ENCODE data around the gene AFMID. TPM values are rescaled to one million over a fixed set of nuclear protein-coding genes. Genes with fewer than 3 reads are reported as not detected.

The AFMID gene
- total and polyA plus RNA-seq, 9 of the 15 experiments (the other 6 are each of a cell fraction or from before 2014, with no cell fraction given): 62.1 to 188 (median 74.4) TPM

GRCh38 chr17:78250891-78251772 lies 64.0 kb downstream of the AFMID start (continued):
- TF ChIP-seq THRA (IDR thresholded peaks at IDR 0.05) (no peak), HDAC1 (IDR thresholded peaks at IDR 0.05) (no peak), SP1 (CRISPR knock-in tag; IDR thresholded peaks at IDR 0.05) (peak; percentile 84), ZNF217 (CRISPR knock-in tag; IDR thresholded peaks at IDR 0.05) (no peak), USF2 (CRISPR knock-in tag; IDR thresholded peaks at IDR 0.05) (peak; percentile 57), ZBTB17 (CRISPR knock-in tag; IDR thresholded peaks at IDR 0.05) (no peak), SRSF3 (IDR thresholded peaks at IDR 0.05; ENCODE audit: insufficient read depth, low read length) (no peak), ZNF584 (CRISPR knock-in tag; IDR thresholded peaks at IDR 0.05; ENCODE audit: low read depth) (no peak), SNRNP70 (optimal IDR thresholded peaks at IDR 0.05; ENCODE audit: low read depth, low read length) (no peak), ELK3 (CRISPR knock-in tag; IDR thresholded peaks at IDR 0.05) (no peak), ZNF324 (CRISPR knock-in tag; IDR thresholded peaks at IDR 0.05) (no peak), TFAM (CRISPR knock-in tag; conservative IDR thresholded peaks at IDR 0.05) (no peak), KLF16 (IDR thresholded peaks at IDR 0.05) (peak; percentile 80), POLR2AphosphoS2 (IDR thresholded peaks at IDR 0.05; ENCODE audit: low read length) (no peak), THRB (CRISPR knock-in tag; conservative IDR thresholded peaks at IDR 0.05) (no peak), CHAMP1 (IDR thresholded peaks at IDR 0.05) (no peak), HNRNPK (IDR thresholded peaks at IDR 0.05; ENCODE audit: low read depth, low read length, poor library complexity, severe bottlenecking) (no peak), TEAD2 (tag; IDR thresholded peaks at IDR 0.05) (no peak), ZSCAN32 (CRISPR knock-in tag; IDR thresholded peaks at IDR 0.05) (no peak), DNMT1 (IDR thresholded peaks at IDR 0.05) (no peak)
